ENCODE results near the gene ZNF444. TPM values are rescaled to one million over a fixed set of nuclear protein-coding genes. Genes with fewer than 3 reads are reported as not detected.

ZNF444 gene
- total and polyA plus RNA-seq, 2 of the 4 experiments (the other 2 are of a cell fraction) = 2.5 to 20.3 TPM

- Histone ChIP-seq H3K4me1 (ENCODE audit: control insufficient read depth, insufficient read depth, low read length) (no peaks in the 10 kb centered on the region), H2AK5ac (ENCODE audit: low read depth, low read length) (no peak within 1 kb of the TSS), H2BK5ac (ENCODE audit: low read depth, low read length, poor library complexity, severe bottlenecking) (no peak within 1 kb of the TSS), H3K23ac (ENCODE audit: low read depth, low read length) (no peak within 1 kb of the TSS), H2BK20ac (ENCODE audit: low read depth, low read length) (no peak within 1 kb of the TSS), H2AK9ac (replicated peaks; ENCODE audit: low read depth, low read length, poor library complexity) (no peak within 1 kb of the TSS), H2BK120ac (ENCODE audit: low read depth, low read length) (no peak within 1 kb of the TSS), H4K20me1 (ENCODE audit: insufficient read depth, low read length) (no peaks in the 10 kb centered on the region), H3K4me2 (ENCODE audit: low read depth, low read length) (no peak within 1 kb of the TSS), H3K27ac (ENCODE audit: insufficient read depth, low read length) (no peak within 1 kb of the TSS), H3K56ac (ENCODE audit: extremely low read depth, insufficient read depth, low read length) (no peak within 1 kb of the TSS), H3K4me3 (ENCODE audit: insufficient read depth, low read depth, low read length) (no peak within 1 kb of the TSS), H3K9ac (ENCODE audit: low read depth, low read length) (no peak within 1 kb of the TSS), H3K27me3 (ENCODE audit: control insufficient read depth, insufficient read depth, low read length) (no peaks in the 10 kb centered on the region), H3K4ac (ENCODE audit: low read depth, low read length) (no peak within 1 kb of the TSS), H4K8ac (ENCODE audit: low read depth in 2 of 2, low read length in 2 of 2) (no peak within 1 kb of the TSS), H3K79me1 (ENCODE audit: low read depth in 1 of 2, low read length in 2 of 2) (no peaks in the 10 kb centered on the region), H2BK15ac (ENCODE audit: low read depth, low read length) (no peak within 1 kb of the TSS), H3K9me1 (ENCODE audit: insufficient read depth, low read length) (no peaks in the 10 kb centered on the region), H3K18ac (ENCODE audit: low read depth, low read length) (no peak within 1 kb of the TSS), H3K36me3 (ENCODE audit: control insufficient read depth, insufficient read depth, low read length) (no peaks in the 10 kb centered on the region), H4K91ac (ENCODE audit: insufficient read depth, low read depth, low read length) (no peak within 1 kb of the TSS), H3K14ac (replicated peaks; ENCODE audit: low read depth, low read length) (no peak within 1 kb of the TSS), H4K5ac (ENCODE audit: low read depth, low read length) (no peak within 1 kb of the TSS), H2AFZ (replicated peaks; ENCODE audit: low read length, poor library complexity) (no peak within 1 kb of the TSS), H3K9me3 (ENCODE audit: control insufficient read depth, insufficient read depth, low read length) (no peaks in the 10 kb centered on the region)
- ATAC-seq (ENCODE audit: low read depth) = no peak
- 0% methylated on average over 1 of the region's 3 CpGs; no CpG with 5 or more reads in 1 of the 2 experiments for WGBS, 2 experiments (ENCODE audit: extremely low coverage in 2 of 2, insufficient read length in 1 of 2)
- ChIA-PET CTCF (no interaction called here), POLR2A (ENCODE audit: unreplicated experiment) (no interaction called here)
- intact Hi-C loops (cut with micrococcal nuclease) = no loop called here
- no peak for DNase-seq
- TF ChIP-seq NFE2L2 (IDR thresholded peaks at IDR 0.05; ENCODE audit: low read depth, low read length) = no peak
- TF ChIP-seq MAZ (IDR thresholded peaks at IDR 0.05; ENCODE audit: borderline replicate concordance, low read depth, low read length) = no peak
- TF ChIP-seq CHD1 (IDR thresholded peaks at IDR 0.05; ENCODE audit: low read depth, low read length) = no peak
- no peak for TF ChIP-seq MXI1 (IDR thresholded peaks at IDR 0.05; ENCODE audit: borderline replicate concordance, low read depth, low read length)
- TF ChIP-seq MAFK (IDR thresholded peaks at IDR 0.05; ENCODE audit: low read depth, low read length) = no peak
- TF ChIP-seq RAD21 (IDR thresholded peaks at IDR 0.05; ENCODE audit: low read length) = no peak
- no peak for TF ChIP-seq ELK1 (IDR thresholded peaks at IDR 0.05; ENCODE audit: borderline replicate concordance, low read depth, low read length)
- TF ChIP-seq SMC3 (IDR thresholded peaks at IDR 0.05; ENCODE audit: low read depth, low read length) = no peak
- no peak for TF ChIP-seq FOS (IDR thresholded peaks at IDR 0.05; ENCODE audit: low read depth, low read length)
- no peak for TF ChIP-seq BHLHE40 (IDR thresholded peaks at IDR 0.05; ENCODE audit: low read depth, low read length)
- no peak for TF ChIP-seq CEBPB (IDR thresholded peaks at IDR 0.05; ENCODE audit: low read depth, low read length)
- no peak for TF ChIP-seq RFX5 (IDR thresholded peaks at IDR 0.05; ENCODE audit: low read depth, low read length)
- TF ChIP-seq CTCF (conservative IDR thresholded peaks at IDR 0.05; ENCODE audit: low read depth, low read length) = no peak
- TF ChIP-seq POLR2A (IDR thresholded peaks at IDR 0.05; ENCODE audit: low read depth, low read length) = no peak
- TF ChIP-seq RCOR1 (IDR thresholded peaks at IDR 0.05; ENCODE audit: insufficient replicate concordance, low read length) = no peak
- no TSS peak for BruUV-seq (replicated peaks)
- dilution Hi-C loops (cut with HindIII; ENCODE audit: low sequenced_read_pairs, unreplicated experiment) = no loop called here
- in situ Hi-C loops (cut with MboI; ENCODE audit: low sequenced_read_pairs) = no loop called here
Measured at GRCh38 chr19:56201973-56202372, 60.9 kb downstream of the ZNF444 start, which contains the start of gene ZSCAN5C. Gene ZSCAN5C, plus strand, starts transcription at chr19:56202273. Its CDS starts 3,641 bp downstream, at chr19:56205914.
